ENCODE measurements around the gene PLCG2. TPM values are rescaled to one million over a fixed set of nuclear protein-coding genes. Genes with fewer than 3 reads are reported as not detected.
"Not testable (repeated sequence)": the region's sequence is repeated elsewhere in the genome, so short reads cannot be mapped to it uniquely, and the experiment has no call there.

Gene PLCG2
- polyA plus RNA-seq, 2 of the 4 experiments (the other 2 are of a cell fraction), result 2.8 to 6.0 TPM

DNA sequence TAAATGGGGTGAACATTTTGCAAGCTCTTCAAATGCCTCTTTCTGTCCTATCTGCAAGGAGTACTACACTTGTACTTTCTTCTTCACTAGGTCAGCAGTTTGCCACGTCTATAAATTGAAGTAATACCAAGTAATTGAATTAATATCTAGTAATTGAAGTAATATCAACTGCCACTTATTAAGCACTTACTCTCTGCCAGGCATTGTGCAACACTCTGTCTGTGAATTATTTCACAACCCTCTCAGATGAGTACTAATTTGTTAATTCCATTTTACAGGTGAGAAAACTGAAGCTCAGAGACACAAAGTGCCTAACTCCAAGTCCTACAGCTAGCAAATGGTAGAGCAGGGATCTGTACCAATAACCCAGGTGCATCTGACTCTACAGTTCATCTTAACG is 228.1 kb downstream of the PLCG2 start:
- ATAC-seq (no peak), FAIRE-seq (no peak), DNase-seq (ENCODE audit: low read depth in 1 of 2, low spot score in 1 of 2) (no peak)
- Histone ChIP-seq H3K9me3 (peaks cover 21% of the 10 kb centered on the region), H3K4me1 (no peaks in the 10 kb centered on the region), H3K27ac (no peak overlapping the region), H3K4me2 (no peak overlapping the region), H3K4me3 (no peak overlapping the region)
- ChIA-PET POLR2A (no interaction called here), CTCF (interaction anchor here (0.6 to 1.3 kb wide), 3 partner anchors 10 to 67 kb away, joined by 3 to 6 read pairs (median 3); no protein-coding TSS in a partner anchor)
- WGBS (ENCODE audit: missing lambda C conversion rate), result 37% methylated on average over 2 of the region's 2 CpGs
- TF ChIP-seq NFE2L2 (conservative IDR thresholded peaks at IDR 0.05; ENCODE audit: low read length) (no peak), CHD2 (IDR thresholded peaks at IDR 0.05; ENCODE audit: low read length, partially characterized antibody) (no peak), EP300 (IDR thresholded peaks at IDR 0.05) (no peak), CHD4 (IDR thresholded peaks at IDR 0.05; ENCODE audit: borderline replicate concordance) (no peak), SREBF2 (IDR thresholded peaks at IDR 0.05) (no peak), EHF (CRISPR knock-in tag; IDR thresholded peaks at IDR 0.05) (no peak), FOSB (CRISPR knock-in tag; IDR thresholded peaks at IDR 0.05) (no peak), RFX5 (IDR thresholded peaks at IDR 0.05) (no peak), HDAC2 (IDR thresholded peaks at IDR 0.05) (no peak)
- TF ChIP-seq, protein P1, sequence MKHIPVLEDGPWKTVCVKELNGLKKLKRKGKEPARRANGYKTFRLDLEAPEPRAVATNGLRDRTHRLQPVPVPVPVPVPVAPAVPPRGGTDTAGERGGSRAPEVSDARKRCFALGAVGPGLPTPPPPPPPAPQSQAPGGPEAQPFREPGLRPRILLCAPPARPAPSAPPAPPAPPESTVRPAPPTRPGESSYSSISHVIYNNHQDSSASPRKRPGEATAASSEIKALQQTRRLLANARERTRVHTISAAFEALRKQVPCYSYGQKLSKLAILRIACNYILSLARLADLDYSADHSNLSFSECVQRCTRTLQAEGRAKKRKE (CRISPR knock-in tag; IDR thresholded peaks at IDR 0.05; ENCODE audit: low read depth), result no peak
- TF ChIP-seq, protein P2, sequence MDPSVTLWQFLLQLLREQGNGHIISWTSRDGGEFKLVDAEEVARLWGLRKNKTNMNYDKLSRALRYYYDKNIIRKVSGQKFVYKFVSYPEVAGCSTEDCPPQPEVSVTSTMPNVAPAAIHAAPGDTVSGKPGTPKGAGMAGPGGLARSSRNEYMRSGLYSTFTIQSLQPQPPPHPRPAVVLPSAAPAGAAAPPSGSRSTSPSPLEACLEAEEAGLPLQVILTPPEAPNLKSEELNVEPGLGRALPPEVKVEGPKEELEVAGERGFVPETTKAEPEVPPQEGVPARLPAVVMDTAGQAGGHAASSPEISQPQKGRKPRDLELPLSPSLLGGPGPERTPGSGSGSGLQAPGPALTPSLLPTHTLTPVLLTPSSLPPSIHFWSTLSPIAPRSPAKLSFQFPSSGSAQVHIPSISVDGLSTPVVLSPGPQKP (IDR thresholded peaks at IDR 0.05; ENCODE audit: low read depth, low read length), result no peak
- TF ChIP-seq, protein P3, sequence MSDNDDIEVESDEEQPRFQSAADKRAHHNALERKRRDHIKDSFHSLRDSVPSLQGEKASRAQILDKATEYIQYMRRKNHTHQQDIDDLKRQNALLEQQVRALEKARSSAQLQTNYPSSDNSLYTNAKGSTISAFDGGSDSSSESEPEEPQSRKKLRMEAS (IDR thresholded peaks at IDR 0.05), result no peak
- TF ChIP-seq, protein P4, sequence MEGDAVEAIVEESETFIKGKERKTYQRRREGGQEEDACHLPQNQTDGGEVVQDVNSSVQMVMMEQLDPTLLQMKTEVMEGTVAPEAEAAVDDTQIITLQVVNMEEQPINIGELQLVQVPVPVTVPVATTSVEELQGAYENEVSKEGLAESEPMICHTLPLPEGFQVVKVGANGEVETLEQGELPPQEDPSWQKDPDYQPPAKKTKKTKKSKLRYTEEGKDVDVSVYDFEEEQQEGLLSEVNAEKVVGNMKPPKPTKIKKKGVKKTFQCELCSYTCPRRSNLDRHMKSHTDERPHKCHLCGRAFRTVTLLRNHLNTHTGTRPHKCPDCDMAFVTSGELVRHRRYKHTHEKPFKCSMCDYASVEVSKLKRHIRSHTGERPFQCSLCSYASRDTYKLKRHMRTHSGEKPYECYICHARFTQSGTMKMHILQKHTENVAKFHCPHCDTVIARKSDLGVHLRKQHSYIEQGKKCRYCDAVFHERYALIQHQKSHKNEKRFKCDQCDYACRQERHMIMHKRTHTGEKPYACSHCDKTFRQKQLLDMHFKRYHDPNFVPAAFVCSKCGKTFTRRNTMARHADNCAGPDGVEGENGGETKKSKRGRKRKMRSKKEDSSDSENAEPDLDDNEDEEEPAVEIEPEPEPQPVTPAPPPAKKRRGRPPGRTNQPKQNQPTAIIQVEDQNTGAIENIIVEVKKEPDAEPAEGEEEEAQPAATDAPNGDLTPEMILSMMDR (IDR thresholded peaks at IDR 0.05), result no peak
- TF ChIP-seq, protein P5, sequence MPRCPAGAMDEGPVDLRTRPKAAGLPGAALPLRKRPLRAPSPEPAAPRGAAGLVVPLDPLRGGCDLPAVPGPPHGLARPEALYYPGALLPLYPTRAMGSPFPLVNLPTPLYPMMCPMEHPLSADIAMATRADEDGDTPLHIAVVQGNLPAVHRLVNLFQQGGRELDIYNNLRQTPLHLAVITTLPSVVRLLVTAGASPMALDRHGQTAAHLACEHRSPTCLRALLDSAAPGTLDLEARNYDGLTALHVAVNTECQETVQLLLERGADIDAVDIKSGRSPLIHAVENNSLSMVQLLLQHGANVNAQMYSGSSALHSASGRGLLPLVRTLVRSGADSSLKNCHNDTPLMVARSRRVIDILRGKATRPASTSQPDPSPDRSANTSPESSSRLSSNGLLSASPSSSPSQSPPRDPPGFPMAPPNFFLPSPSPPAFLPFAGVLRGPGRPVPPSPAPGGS (IDR thresholded peaks at IDR 0.05), result no peak
- TF ChIP-seq, protein P6, sequence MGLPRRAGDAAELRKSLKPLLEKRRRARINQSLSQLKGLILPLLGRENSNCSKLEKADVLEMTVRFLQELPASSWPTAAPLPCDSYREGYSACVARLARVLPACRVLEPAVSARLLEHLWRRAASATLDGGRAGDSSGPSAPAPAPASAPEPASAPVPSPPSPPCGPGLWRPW (IDR thresholded peaks at IDR 0.05), result no peak

DNA sequence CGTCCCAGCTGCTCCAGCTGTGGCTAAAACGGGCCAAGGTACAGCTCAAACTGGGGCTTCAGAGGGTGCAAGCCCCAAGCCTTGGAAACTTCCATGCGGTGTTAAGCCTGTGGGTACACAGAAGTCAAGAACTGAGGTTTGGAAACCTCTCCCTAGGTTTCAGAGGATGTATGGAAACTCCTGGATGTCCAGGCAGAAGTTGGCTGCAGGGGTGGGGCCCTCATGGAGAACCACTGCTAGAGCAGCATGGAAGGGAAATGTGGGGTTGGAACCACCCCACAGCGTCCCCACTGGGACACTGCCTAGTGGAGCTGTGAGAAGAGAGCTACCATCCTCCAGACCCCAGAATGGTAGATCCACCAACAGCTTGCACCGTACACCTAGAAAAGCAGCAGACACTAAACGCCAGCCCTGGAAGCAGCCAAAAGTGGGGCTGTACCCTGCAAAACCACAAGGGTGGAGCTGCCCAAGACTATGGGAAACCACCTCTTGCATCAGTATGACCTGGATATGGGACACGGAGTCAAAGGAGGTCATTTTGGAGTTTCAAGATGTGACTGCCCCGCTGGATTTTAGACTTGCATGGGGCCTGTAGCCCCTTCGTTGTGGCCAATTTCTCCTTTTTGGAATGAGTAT is 230.0 kb downstream of the PLCG2 start:
- H3K4me1 ChIP-seq, result no peaks in the 10 kb centered on the region
- ATAC-seq (no peak), DNase-seq (ENCODE audit: low read depth in 1 of 2, low spot score in 1 of 2) (no peak), FAIRE-seq (no peak)
- WGBS (ENCODE audit: missing lambda C conversion rate), result 63% methylated on average over 9 of the region's 9 CpGs
- no peak overlapping the region for H3K4me2 ChIP-seq
- H3K9me3 ChIP-seq, result peaks cover 21% of the 10 kb centered on the region
- POLR2A ChIA-PET, result no interaction called here
- H3K4me3 ChIP-seq, result no peak overlapping the region
- CTCF ChIA-PET, result interaction anchor here (0.6 to 2.5 kb wide), 2 partner anchors 12 to 164 kb away, joined by 3 to 6 read pairs; no protein-coding TSS in a partner anchor
- H3K27ac ChIP-seq, result no peak overlapping the region
- TF ChIP-seq JUN (IDR thresholded peaks at IDR 0.05), result no peak
- TF ChIP-seq HOXB5 (CRISPR knock-in tag; IDR thresholded peaks at IDR 0.05), result no peak
- TF ChIP-seq ZNF302 (CRISPR knock-in tag; IDR thresholded peaks at IDR 0.05), result no peak
- TF ChIP-seq, protein P7, sequence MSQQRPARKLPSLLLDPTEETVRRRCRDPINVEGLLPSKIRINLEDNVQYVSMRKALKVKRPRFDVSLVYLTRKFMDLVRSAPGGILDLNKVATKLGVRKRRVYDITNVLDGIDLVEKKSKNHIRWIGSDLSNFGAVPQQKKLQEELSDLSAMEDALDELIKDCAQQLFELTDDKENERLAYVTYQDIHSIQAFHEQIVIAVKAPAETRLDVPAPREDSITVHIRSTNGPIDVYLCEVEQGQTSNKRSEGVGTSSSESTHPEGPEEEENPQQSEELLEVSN (IDR thresholded peaks at IDR 0.05; ENCODE audit: borderline replicate concordance, low read depth), result no peak
- TF ChIP-seq RAD21 (conservative IDR thresholded peaks at IDR 0.05 in 1 of 2, IDR thresholded peaks at IDR 0.05 in 1 of 2), result no peak
- TF ChIP-seq MAFK (IDR thresholded peaks at IDR 0.05; ENCODE audit: partially characterized antibody), result no peak
- TF ChIP-seq, protein P4 (IDR thresholded peaks at IDR 0.05), result no peak
- TF ChIP-seq NPAS2 (CRISPR knock-in tag; IDR thresholded peaks at IDR 0.05; ENCODE audit: borderline replicate concordance), result no peak
- no peak for TF ChIP-seq EHMT2 (IDR thresholded peaks at IDR 0.05; ENCODE audit: low read depth)
- no peak for TF ChIP-seq CHD2 (IDR thresholded peaks at IDR 0.05; ENCODE audit: low read length, partially characterized antibody)

DNA sequence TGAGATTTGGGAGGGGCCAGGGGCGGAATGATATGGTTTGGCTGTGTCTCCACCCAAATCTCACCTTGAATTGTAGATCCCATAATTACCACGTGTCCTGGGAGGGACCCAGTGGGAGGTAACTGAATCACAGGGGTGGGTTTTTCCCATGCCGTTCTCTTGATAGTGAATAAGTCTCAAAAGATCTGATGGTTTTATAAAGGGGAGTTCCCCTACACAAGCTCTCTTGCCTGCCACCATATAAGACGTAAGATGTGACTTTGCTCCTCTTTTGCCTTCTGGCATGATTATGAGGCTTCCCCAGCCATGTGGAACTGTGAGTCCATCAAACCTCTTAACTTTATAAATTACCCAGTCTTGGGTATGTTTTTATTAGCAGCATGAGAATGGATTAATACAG is 230.7 kb downstream of the PLCG2 start:
- POLR2A ChIA-PET, FAIRE-seq: not testable (repeated sequence)

More for the DNA sequence above, 230.7 kb downstream of the PLCG2 start:
- not testable (repeated sequence) for H3K4me1 ChIP-seq; H3K4me3 ChIP-seq; ATAC-seq; H3K27ac ChIP-seq; DNase-seq (ENCODE audit: low read depth in 1 of 2, low spot score in 1 of 2); H3K4me2 ChIP-seq
- CTCF ChIA-PET, result interaction anchor here (2.5 kb wide), 1 partner anchor 12 kb away, joined by 6 read pairs; no protein-coding TSS in a partner anchor
- 70% methylated on average over 4 of the region's 4 CpGs for WGBS (ENCODE audit: missing lambda C conversion rate)
- H3K9me3 ChIP-seq, result peaks cover 25% of the 10 kb centered on the region
